Measurements from ENCODE around the gene EZH1.

EZH1 gene

GRCh38 chr17:42744806-42745617, at the start of gene EZH1:
Gene EZH1 (minus strand): TSS chr17:42745040. CDS start chr17:42728941, 16,099 bp downstream.
- FAIRE-seq, result no peak

GRCh38 chr17:42792545-42792944, 47.7 kb upstream of the EZH1 start:
- FAIRE-seq, result no peak

- no peak for FAIRE-seq
Observed at GRCh38 chr17:42791948-42792347, 47.1 kb upstream of the EZH1 start.

- FAIRE-seq, result no peak
Observed at GRCh38 chr17:42787266-42787665, 42.4 kb upstream of the EZH1 start.

- FAIRE-seq, result no peak
Observed at GRCh38 chr17:42784811-42785592, 40.2 kb upstream of the EZH1 start.

GRCh38 chr17:42784409-42784808, 39.6 kb upstream of the EZH1 start:
- FAIRE-seq, result no peak

GRCh38 chr17:42783791-42784138, 38.9 kb upstream of the EZH1 start:
- FAIRE-seq, result no peak

- no peak for FAIRE-seq
Observed at GRCh38 chr17:42783062-42783790, 38.4 kb upstream of the EZH1 start.

- no peak for FAIRE-seq
Observed at GRCh38 chr17:42782166-42783061, 37.6 kb upstream of the EZH1 start.

GRCh38 chr17:42781639-42782165, 36.9 kb upstream of the EZH1 start:
- FAIRE-seq, result no peak

GRCh38 chr17:42780851-42781638, 36.2 kb upstream of the EZH1 start:
- FAIRE-seq, result no peak

- no peak for FAIRE-seq
Observed at GRCh38 chr17:42779936-42780850, 35.4 kb upstream of the EZH1 start, which contains the start of gene WNK4. Gene WNK4 (plus strand): TSS chr17:42780610. CDS start chr17:42780699, 89 bp downstream.

- no peak for FAIRE-seq
Observed at GRCh38 chr17:42779304-42779935, 34.6 kb upstream of the EZH1 start.

GRCh38 chr17:42778570-42778969, 33.7 kb upstream of the EZH1 start:
- no peak for FAIRE-seq

GRCh38 chr17:42775534-42776098, 30.8 kb upstream of the EZH1 start:
- FAIRE-seq, result no peak

- FAIRE-seq, result no peak
Observed at GRCh38 chr17:42774066-42774745, 29.4 kb upstream of the EZH1 start.

GRCh38 chr17:42773290-42774035, 28.6 kb upstream of the EZH1 start, which contains the start of gene VPS25:
Gene VPS25 (plus strand): TSS chr17:42773449. CDS start chr17:42773476, 27 bp downstream.
- no peak for FAIRE-seq

GRCh38 chr17:42772945-42773289, 28.1 kb upstream of the EZH1 start:
- FAIRE-seq, result no peak
